Panc1 (cell line): ENCODE measurements around the gene IGLON5. TPM values are rescaled to one million over a fixed set of nuclear protein-coding genes. Genes with fewer than 3 reads are reported as not detected.

Source experiments
- ATAC-seq: fragments of 200-7000 bp; cut with Tn5 transposase; 2 replicates; pipeline ENCODE4 v1.9.1; 2020; ENCODE audit warnings: mild to moderate bottlenecking, moderate library complexity
- BruUV-seq: library from RNA; stranded (reverse); fragments of 400-500 nt; replicated peaks from 2 replicates; lab custom pipeline; 2021; lab: Mats Ljungman, UMichigan
- CTCF ChIA-PET: fragments of 300-600 bp; sonication (Branson Sonifier 250); formaldehyde crosslinking; loops from one replicate; lab custom pipeline; 2022; ENCODE audit warnings: antibody characterized with exemption; lab: Charles Lee
- POLR2A ChIA-PET: fragments of 300-600 bp; sonication (Branson Sonifier 250); formaldehyde crosslinking; loops from one replicate; lab custom pipeline; 2022; ENCODE audit warnings: antibody characterized with exemption; lab: Charles Lee
- DNase-seq: peaks from one replicate; pipeline ENCODE4 v3.0.0-alpha.2; 2010; ENCODE audit warnings: low read depth, low spot score
- H3K27ac ChIP-seq: 2 replicates; pipeline ENCODE4 v1.5.1; 2011; ENCODE audit warnings: mild to moderate bottlenecking, low read length, inconsistent platforms
- H3K27me3 ChIP-seq: fragments of 200-500 bp; sonication (Bioruptor generic); 2 replicates; pipeline ENCODE4 v1.6.0; 2014; ENCODE audit warnings: low read length, inconsistent platforms; ENCODE audit not compliant: control insufficient read depth, insufficient read depth
- H3K36me3 ChIP-seq: fragments of 200-500 bp; sonication (Bioruptor generic); 2 replicates; pipeline ENCODE4 v1.5.1; 2014; ENCODE audit warnings: inconsistent platforms, mild to moderate bottlenecking, low read length, moderate library complexity; ENCODE audit not compliant: control insufficient read depth, insufficient read depth
- H3K4me1 ChIP-seq: 2 replicates; pipeline ENCODE4 v1.5.1; 2011; ENCODE audit warnings: inconsistent platforms, mild to moderate bottlenecking, low read length, moderate library complexity; ENCODE audit not compliant: control insufficient read depth, insufficient read depth
- H3K4me3 ChIP-seq, 2 experiments: 2 replicates each; pipeline ENCODE4 v1.5.1; 2011 to 2012; ENCODE audit warnings: low read depth in 2 of 2, low read length in 2 of 2, mild to moderate bottlenecking in 2 of 2, inconsistent platforms in 1 of 2, moderate library complexity in 1 of 2
- H3K9me3 ChIP-seq: fragments of 200-500 bp; sonication (Bioruptor generic); 2 replicates; pipeline ENCODE4 v1.5.1; 2014; ENCODE audit warnings: low read depth, mild to moderate bottlenecking, inconsistent platforms, low read length, moderate library complexity; ENCODE audit not compliant: control insufficient read depth, insufficient read depth
- POLR2AphosphoS5 ChIP-seq: IDR thresholded peaks from 2 replicates; pipeline ENCODE4 v1.6.1; 2012; ENCODE audit warnings: mild to moderate bottlenecking, low read depth, low read length, moderate library complexity
- SIN3A ChIP-seq: IDR thresholded peaks from 2 replicates; pipeline ENCODE4 v1.6.1; 2012; ENCODE audit warnings: low read depth, mild to moderate bottlenecking, low read length, moderate library complexity, borderline replicate concordance; ENCODE audit not compliant: insufficient read depth
- TCF7L2 ChIP-seq: IDR thresholded peaks from 2 replicates; pipeline ENCODE4 v1.6.1; 2011; ENCODE audit warnings: mild to moderate bottlenecking, low read depth, low read length, inconsistent platforms
- in situ Hi-C: cut with HindIII; loops from 2 replicates; pipeline ENCODE4 v1.10.0; 2016; ENCODE audit warnings: low sequenced_read_pairs, low pct_unique_long_range_greater_than_20kb
- intact Hi-C: fragments of 100-400 bp; cut with micrococcal nuclease; formaldehyde crosslinking; loops from one replicate; pipeline ENCODE4 v1.10.0; 2022; ENCODE audit not compliant: unreplicated experiment
- total RNA-seq: library from RNA; stranded (reverse); gene quantifications from one replicate; pipeline ENCODE4 v1.2.1, GENCODE V29; 2021; ENCODE audit not compliant: unreplicated experiment
- TF ChIP-seq, protein P1 (sequence below), 2 experiments: IDR thresholded peaks; 2 replicates each; pipeline ENCODE4 v1.6.1; 2011 to 2012; ENCODE audit warnings: low read depth in 2 of 2, control low read depth in 1 of 2, low read length in 1 of 2, mild to moderate bottlenecking in 1 of 2, moderate library complexity in 1 of 2; ENCODE audit not compliant: insufficient read depth in 1 of 2
- TF ChIP-seq, protein P2 (sequence below): fragments of 450-650 bp; IDR thresholded peaks from 2 replicates; pipeline ENCODE4 v1.5.1; 2017; ENCODE audit warnings: mild to moderate bottlenecking

Gene IGLON5
- total RNA-seq, 1 experiment from 2014 or later = 0.13 TPM

- TF ChIP-seq, protein P1, sequence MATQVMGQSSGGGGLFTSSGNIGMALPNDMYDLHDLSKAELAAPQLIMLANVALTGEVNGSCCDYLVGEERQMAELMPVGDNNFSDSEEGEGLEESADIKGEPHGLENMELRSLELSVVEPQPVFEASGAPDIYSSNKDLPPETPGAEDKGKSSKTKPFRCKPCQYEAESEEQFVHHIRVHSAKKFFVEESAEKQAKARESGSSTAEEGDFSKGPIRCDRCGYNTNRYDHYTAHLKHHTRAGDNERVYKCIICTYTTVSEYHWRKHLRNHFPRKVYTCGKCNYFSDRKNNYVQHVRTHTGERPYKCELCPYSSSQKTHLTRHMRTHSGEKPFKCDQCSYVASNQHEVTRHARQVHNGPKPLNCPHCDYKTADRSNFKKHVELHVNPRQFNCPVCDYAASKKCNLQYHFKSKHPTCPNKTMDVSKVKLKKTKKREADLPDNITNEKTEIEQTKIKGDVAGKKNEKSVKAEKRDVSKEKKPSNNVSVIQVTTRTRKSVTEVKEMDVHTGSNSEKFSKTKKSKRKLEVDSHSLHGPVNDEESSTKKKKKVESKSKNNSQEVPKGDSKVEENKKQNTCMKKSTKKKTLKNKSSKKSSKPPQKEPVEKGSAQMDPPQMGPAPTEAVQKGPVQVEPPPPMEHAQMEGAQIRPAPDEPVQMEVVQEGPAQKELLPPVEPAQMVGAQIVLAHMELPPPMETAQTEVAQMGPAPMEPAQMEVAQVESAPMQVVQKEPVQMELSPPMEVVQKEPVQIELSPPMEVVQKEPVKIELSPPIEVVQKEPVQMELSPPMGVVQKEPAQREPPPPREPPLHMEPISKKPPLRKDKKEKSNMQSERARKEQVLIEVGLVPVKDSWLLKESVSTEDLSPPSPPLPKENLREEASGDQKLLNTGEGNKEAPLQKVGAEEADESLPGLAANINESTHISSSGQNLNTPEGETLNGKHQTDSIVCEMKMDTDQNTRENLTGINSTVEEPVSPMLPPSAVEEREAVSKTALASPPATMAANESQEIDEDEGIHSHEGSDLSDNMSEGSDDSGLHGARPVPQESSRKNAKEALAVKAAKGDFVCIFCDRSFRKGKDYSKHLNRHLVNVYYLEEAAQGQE (IDR thresholded peaks at IDR 0.05; ENCODE audit: insufficient read depth in 1 of 2, low read depth in 2 of 2, low read length in 1 of 2) = no peak
- TF ChIP-seq, protein P2, sequence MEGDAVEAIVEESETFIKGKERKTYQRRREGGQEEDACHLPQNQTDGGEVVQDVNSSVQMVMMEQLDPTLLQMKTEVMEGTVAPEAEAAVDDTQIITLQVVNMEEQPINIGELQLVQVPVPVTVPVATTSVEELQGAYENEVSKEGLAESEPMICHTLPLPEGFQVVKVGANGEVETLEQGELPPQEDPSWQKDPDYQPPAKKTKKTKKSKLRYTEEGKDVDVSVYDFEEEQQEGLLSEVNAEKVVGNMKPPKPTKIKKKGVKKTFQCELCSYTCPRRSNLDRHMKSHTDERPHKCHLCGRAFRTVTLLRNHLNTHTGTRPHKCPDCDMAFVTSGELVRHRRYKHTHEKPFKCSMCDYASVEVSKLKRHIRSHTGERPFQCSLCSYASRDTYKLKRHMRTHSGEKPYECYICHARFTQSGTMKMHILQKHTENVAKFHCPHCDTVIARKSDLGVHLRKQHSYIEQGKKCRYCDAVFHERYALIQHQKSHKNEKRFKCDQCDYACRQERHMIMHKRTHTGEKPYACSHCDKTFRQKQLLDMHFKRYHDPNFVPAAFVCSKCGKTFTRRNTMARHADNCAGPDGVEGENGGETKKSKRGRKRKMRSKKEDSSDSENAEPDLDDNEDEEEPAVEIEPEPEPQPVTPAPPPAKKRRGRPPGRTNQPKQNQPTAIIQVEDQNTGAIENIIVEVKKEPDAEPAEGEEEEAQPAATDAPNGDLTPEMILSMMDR = no peak
- TF ChIP-seq TCF7L2 = no peak
- no peak for TF ChIP-seq POLR2AphosphoS5
- TF ChIP-seq SIN3A = no peak
- H3K4me3 ChIP-seq = no peak overlapping the region
- H3K27ac ChIP-seq = no peak overlapping the region
- ChIA-PET POLR2A (no interaction called here), CTCF (no interaction called here)
- intact Hi-C loops (loop anchor here (10.0 kb wide), 1 partner anchor 323 kb away; no protein-coding TSS in a partner anchor), in situ Hi-C loops (no loop called here)
- H3K4me1 ChIP-seq = no peaks in the 10 kb centered on the region
- no peaks in the 10 kb centered on the region for H3K27me3 ChIP-seq
- no peaks in the 10 kb centered on the region for H3K9me3 ChIP-seq
- BruUV-seq = no TSS peak
- no peaks in the 10 kb centered on the region for H3K36me3 ChIP-seq
- DNase-seq = no peak
- ATAC-seq = no peak
Observed at GRCh38 chr19:51331716-51332115, 20.3 kb downstream of the IGLON5 start.

DNA sequence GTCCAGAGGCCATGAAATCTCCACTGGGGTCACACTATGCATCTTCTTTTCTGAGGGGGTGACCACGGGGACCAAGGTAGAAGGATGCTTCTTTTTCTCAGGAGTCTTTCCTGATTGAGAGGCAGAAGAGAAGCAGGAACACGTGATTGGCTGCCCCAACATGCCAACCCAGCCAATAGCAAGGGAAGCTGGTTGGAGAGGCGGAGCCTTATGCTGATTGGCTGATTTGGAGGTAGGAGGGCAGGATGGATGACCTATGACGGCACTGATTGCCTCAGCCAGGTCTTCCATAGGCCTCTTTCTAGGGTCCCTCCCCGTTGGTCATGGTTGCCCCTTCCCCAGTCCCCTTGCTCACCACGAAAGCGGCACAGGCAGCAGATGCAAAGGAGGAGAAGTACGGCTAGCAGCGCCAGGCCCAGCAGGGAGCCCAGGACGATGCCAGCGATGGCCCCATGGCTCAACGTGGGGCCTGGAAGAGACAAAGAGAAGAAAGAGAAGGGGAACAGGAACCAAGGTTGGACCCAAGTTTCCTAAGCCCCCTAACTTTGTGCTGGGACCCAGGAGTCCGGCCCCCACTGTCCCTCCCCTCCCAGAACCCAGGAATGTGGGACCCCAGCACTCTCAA, 22.5 kb downstream of the IGLON5 start:
- in situ Hi-C loops (no loop called here), intact Hi-C loops (loop anchor here (10.0 kb wide), 1 partner anchor 321 kb away; no protein-coding TSS in a partner anchor)
- H3K4me3 ChIP-seq = no peak overlapping the region
- no peaks in the 10 kb centered on the region for H3K27me3 ChIP-seq
- ATAC-seq (no peak), DNase-seq (no peak)
- no peaks in the 10 kb centered on the region for H3K4me1 ChIP-seq
- TF ChIP-seq POLR2AphosphoS5 = no peak
- no peak for TF ChIP-seq SIN3A
- no peak for TF ChIP-seq TCF7L2
- TF ChIP-seq, protein P2 = no peak
- TF ChIP-seq, protein P1 (IDR thresholded peaks at IDR 0.05; ENCODE audit: insufficient read depth in 1 of 2, low read depth in 2 of 2, low read length in 1 of 2) = no peak
- BruUV-seq = no TSS peak
- POLR2A ChIA-PET = no interaction called here
- CTCF ChIA-PET = no interaction called here
- no peak overlapping the region for H3K27ac ChIP-seq
- no peaks in the 10 kb centered on the region for H3K9me3 ChIP-seq
- H3K36me3 ChIP-seq = no peaks in the 10 kb centered on the region
